ENCODE measurements around the gene CDC42SE2.
"Not testable (repeated sequence)": the region's sequence is repeated elsewhere in the genome, so short reads cannot be mapped to it uniquely, and the experiment has no call there.

The CDC42SE2 gene

DNA sequence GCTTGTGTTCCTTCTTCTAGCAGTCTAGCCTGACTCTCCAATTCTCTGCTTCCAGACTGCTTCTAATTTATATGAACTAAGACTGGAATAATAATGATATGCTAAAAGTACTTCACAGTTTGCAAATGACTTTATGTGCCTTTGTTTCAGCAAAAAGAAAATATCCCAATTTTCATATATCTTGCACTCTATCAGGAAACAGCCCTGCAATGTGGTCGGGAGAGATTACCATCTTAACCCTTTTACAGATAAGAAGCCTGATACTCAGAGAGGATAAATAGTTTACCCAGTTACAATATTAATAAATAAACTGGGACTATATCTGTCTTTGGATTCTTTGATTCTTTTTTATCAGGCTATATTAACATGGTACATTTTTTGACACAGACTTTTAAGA, 126.0 kb downstream of the CDC42SE2 start:
- DNase-seq (ENCODE audit: low read depth) = no peak

DNA sequence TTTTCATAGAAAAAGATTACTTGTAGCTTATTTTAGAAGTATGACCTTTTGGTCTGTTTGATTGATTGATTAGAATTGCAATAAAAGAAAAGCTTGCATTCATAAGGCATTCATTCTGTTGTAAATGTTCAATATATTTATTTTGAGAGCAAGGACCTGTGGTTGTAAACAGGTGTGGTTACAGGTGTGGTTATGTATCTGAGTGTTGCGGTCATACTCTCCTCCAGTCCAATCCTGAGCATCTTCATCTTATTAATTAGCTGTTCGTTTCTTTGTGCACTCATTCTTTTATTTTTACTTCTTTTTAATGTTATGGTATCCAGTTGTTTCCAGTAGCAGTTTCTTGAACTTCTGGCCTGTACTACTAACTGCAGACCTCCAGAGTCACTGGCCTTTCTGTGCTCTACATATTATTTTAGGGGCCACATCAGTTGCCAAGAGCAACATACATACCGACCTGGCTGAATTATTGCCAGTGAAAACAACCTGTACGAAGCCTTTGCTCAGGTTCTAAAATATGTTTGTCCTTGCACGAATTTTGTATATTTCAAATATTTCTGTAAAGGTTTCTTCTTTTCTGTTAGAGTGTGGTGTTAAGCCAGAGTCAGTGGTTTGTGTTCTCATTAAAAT, 128.7 kb downstream of the CDC42SE2 start:
- no peak for DNase-seq (ENCODE audit: low read depth)

DNA sequence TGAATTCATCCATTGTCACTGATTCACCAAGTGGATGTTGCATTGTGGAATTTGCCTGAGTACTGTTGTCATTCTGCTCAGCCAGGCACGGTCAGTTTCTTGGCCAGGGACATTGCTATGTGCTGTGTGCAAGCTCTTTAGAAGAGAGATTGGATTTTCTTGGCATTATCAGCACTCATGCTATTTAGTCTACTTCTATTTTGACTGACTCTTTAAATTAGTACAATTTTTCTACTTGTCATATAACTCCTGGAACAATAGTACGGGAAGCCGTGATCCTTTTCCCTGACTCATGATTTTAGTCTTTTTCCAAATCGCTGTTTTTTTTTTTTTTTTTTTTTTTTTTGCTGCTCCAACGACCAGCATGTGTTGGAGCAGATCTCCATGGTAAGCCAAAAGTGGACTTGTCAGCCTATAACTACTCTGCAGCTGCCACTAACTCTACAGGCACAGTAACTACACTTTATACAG, 129.7 kb downstream of the CDC42SE2 start:
- DNase-seq (ENCODE audit: low read depth) = no peak

DNA sequence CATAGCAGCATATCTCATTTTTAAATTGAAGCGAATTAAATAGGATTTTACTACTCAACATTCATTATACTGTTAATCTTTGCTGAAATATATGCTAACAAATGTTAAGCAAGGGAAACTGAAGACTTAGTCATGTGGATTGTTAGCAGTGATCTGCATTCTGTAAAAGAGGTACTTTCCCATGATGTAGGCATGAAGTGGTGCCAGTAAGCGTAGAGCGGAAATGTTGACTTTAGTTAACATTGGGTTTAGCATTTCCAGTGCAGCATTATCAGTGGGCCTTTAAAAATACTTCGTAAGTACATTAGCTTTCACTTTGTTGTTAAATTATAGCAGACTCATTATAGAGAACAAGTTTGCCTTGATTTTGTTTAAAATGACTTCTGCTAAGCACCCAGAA, 130.3 kb downstream of the CDC42SE2 start:
- DNase-seq (ENCODE audit: low read depth) = no peak

DNA sequence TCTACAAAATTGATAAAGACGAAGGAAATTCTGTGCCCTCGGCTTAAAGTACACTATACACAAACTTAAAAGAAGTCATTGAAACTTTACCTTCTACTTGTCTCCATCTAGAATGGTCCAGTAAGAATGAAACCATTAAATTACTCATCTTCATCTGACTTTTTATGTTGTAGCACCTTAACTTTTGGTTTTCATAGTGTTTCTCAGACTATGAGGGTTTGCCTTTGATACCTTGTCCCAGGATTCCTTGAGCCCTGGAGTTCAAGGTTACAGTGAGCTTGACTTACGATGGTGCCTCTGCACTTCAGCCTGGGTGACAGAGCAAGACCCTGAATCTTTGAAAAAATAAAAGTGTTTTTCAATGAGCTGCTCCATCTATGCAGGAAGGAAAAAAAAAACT, 132.2 kb downstream of the CDC42SE2 start:
- no peak for DNase-seq (ENCODE audit: low read depth)

DNA sequence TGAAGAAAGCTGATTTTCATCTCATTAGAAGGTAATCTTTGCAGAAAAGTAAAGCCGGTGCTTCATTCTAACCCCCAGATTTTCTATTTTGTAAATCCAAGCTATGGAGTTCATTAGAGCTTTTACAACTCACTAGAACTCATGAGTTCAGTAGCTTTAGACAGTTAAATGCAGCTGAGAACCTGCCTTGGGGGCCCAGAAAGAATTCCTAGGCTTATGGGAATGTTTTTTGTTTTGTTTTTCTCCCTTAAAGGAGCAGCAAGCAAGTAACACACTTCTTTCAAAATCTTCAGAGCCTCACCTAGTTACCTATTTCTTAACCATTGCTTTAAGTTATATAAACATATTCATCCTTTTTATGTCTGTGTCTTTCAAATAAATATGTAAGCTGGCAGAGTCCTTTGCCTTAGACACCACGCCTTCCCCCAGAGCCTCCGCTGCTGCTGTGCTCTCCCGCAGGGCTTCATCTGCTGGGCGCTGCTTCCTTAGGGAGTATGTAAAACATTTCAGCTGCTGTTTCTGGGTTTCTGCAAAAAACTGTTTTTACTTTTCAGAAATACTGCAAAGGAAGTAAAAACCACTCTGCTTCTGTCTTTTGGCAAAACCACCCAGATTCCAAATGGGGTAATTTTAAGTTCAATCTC, 132.9 kb downstream of the CDC42SE2 start:
- no peak for DNase-seq (ENCODE audit: low read depth)

DNA sequence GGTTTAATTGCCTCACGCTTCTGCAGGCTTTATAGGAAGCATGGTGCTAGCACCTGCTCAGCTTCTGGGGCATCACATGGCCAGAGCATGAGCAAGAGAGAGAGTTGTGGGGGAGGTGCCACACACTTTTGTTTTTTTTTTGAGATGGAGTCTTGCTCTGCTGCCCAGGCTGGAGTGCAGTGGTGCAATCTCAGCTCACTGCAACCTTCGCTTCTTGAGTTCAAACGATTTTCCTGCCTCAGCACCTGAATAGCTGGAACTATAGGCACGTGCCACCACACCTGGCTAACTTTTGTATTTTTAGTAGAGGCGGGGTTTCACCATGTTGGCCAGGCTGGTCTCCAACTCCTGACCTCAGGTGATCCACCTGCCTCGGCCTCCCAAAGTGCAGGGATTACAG, 135.2 kb downstream of the CDC42SE2 start:
- not testable (repeated sequence) for DNase-seq (ENCODE audit: low read depth)

DNA sequence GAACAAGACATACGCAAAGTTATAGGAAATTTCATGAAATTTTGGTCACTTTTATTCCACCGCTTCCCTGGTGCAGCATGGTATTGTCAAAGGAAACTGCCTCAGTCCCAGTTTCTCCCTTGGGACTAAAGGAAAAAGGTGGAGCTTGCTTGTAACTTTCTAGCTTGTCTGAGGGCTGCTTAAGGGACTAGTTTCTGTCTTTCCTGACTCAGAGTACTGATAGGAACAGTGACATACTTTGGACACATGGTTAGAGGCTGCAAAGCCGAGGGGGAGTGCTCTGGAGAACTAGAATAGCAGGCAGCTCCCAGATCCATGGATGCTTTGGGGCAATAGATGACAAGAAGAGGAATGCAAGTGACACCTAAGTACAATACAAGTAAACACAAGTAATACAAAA, 136.7 kb downstream of the CDC42SE2 start:
- DNase-seq (ENCODE audit: low read depth) = no peak

DNA sequence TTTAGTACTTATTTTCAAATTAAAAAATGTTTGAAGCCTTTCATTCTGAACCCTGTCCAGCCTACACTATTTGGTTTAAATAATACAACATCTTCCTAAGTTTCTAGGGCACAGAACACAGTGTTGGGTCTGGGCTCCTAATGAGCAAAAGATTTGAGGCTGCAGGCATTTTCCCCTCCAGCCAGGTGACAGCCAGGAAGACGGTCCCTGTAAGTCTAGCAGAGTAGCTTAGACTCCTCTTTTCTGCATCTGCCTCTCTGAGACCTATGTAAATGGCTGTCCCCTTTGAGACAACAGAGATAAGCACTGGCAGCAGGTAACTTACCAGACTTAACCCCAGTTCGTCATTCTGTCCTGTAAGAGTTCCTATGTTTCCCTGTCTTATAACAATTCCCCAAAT, 141.8 kb downstream of the CDC42SE2 start:
- DNase-seq (ENCODE audit: low read depth) = no peak

DNA sequence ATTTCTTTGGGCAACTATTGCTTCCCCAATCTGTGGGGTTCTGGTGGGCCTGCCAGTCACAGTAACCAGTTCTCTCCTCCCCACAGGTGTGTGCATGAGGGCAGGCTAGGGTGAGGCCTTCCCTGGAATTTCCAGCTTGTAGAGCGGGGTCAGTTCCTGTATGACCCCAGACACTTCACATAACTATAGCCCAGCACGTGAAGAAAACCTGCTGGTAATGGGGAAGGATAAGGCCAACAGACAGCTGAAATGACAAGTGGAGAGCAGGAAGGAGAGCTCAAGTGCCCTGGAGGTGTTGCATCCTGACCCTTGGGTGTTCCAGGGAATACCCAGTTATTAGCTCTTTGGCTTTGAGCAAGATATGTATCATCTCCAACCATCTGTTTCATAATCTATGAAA, 142.2 kb downstream of the CDC42SE2 start:
- no peak for DNase-seq (ENCODE audit: low read depth)

DNA sequence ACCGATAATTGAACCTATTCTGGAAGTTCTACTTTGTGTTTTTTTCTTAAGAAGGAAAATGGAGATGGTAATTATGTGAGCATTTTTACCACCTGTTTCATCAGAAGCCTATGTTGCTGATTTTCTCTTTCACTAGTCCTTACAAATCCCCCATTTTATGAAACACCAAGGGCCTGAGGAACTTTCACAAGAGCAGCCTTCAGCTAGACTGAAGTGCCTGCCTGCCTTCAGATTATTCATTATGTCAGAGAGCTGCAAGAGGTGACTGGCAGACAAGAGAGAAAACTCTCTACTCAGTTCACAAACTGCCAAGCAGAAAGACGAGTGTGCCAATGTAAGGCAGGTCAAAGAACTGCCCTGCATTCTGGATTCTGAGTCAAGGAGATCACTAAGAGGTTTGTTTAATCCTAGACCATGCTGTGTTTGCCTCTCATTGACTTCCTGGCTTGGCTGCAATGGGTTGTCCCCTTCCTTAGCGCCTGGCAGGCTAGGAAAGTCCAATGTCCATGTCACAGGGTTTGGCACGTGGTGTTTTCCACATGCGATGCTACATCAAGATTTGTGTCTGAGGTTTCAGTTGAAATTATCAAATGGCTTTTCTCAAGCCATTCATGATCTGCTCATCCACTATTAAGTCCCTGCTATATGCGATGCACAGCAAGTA, 143.3 kb downstream of the CDC42SE2 start:
- DNase-seq (ENCODE audit: low read depth) = no peak

DNA sequence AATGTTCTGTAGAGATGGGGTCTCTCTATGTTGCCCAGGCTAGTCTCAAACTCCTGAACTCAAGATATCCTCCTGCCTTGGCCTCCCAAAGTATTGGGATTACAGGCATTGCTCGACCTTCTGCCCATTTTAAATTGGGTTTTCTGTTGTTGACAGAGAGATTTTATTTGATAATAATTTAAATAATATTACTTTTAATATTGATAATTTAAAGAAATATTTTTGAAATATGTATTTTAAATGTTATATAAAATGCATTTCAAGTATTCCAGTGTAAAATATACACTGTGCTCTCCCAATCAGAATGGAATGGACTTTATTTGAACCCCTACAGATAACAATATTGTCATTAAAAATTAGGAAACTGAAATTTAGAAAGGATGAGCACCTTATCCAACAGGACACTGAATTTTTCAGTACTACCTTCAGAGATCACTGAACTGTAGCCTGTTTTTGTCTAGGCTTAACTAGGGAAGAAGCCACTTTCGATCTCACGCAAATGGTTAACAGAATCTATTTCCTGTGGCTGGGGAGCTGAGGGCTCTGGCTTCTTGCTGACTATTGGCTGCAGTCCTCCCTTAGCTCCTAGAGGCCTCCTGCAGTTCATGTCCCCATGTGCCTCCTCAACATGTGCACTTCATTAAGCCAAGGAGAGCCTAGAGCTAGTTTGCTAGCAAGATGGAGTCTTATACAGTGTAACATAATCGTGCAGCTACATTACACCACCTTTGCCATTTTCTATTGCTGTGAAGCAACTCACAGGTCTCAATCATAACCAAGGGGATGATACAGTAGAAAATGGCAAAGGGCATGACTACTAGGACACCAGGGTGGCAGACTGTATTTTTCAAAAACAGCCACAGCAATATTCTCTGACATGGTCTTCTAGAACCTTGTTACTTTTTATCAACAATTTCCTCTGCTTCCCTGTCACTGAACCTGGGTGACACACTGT, 150.0 kb downstream of the CDC42SE2 start:
- no peak for DNase-seq (ENCODE audit: low read depth)

DNA sequence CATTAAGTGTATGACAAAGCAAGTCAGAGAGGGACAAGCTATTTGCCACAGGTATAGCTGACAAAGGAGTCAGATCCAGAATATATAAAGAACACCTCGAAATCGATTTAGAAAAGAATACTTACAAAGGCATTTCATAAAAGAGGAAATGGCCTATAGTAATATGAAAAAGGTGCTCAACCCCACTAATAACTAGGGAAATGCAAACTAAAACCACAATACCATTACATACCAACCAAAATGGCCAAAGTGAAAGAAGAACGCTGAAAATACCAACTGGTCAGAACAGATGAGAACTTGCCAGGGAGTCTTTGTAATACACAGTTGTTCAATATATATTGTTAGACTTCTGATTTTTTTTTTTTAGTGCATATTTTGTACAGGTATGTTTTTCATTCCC, 152.9 kb downstream of the CDC42SE2 start:
- DNase-seq (ENCODE audit: low read depth) = no peak

DNA sequence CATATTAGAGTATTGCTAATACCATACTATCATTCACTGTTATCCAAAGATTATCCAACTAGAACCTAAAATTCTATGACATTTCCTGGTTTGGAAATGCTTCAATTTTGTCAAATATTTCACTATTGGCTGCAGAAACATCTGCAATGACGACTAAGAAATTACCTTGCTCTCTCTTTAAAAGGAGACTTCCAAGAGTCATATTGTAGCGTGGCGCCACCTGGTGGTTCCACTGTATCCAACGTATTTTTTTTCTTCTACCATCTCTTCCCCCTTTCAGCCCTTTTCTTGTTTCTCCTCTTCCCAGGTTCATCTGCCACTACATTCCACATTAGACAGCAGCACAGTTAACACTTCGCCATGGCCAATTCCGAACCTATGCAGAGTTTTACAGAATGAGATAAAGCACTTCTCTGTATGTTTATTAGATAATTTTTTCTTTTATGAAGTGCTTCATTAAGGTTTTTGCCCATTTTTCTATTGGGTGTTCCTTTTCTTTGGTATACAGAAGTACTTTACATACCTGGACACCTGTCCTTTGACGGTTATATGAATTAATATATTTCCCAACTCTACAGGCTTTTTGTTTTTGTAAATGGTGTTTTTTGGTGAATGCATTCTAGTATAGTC, 153.5 kb downstream of the CDC42SE2 start:
- DNase-seq (ENCODE audit: low read depth) = peak; percentile 67

DNA sequence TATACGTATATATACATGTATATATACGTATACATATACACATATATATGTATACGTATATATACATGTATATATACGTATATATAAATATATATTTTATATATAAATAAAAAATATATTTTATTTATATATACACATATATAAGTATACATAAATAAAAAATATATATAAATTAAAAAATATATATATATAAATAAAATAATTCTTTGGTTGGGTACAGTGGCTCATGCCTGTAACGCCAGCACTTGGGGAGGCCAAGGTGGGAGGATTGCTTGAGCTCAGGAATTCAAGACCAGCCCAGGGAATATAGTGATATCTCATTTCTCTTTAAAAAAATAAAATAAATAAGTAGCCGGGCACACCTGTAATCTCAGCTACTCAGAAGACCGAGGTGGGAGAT, 155.0 kb downstream of the CDC42SE2 start:
- DNase-seq (ENCODE audit: low read depth) = no peak

DNA sequence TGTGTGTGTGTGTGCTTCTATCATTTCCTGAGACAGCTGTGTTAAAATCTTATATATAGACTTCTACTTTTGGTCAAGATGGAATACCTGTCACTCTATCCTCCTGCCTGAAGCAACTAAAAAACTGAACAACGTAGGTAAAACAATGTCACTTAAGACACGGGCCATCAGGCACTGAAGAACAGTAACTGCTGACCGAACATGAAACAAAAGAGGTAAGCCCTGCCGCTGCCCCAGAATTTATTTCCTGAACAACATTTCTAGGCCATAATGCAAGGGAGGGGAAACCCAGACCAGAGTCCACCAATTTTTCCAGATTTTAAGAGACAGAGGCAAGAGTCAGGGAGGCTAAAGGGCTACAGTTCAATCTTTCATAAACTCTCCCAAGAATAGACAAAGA, 156.0 kb downstream of the CDC42SE2 start:
- DNase-seq (ENCODE audit: low read depth) = no peak

DNA sequence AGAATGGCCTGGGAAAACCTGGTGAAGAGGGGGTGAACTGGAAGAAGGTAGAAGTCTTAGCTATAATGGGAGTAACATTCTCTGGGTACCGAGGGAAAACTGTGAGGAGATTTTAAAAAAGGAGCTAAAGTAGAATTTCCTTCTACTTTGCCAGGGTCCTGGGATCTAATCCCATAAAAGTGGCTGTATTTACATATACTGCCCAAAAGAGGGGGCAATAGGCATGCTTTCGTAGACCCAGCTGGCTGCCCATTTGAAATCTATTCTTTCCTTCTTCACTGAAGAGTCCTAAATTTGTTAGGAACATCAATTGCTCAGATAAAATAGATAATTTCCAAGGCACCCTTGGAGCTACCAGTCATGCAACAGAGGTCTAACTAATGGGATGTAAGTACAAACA, 159.2 kb downstream of the CDC42SE2 start:
- no peak for DNase-seq (ENCODE audit: low read depth)

DNA sequence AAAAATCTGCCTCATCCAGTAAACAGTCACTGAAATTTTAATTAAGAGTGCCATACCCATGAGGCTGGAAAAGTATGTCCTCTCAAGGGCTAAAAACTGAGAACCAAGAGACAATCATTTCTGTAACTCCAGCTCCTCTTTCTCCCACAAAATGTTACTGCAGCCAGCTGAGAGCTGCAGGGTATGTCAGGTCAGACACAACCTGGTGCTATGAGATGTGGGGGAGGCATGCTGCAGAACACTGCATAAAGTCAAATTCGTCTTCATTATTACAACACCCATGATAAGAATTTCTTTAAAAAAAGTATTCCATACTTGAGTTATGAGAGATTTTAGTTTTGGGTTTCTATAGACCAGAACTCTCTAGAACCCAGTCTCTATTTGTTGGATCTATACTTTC, 162.2 kb downstream of the CDC42SE2 start:
- no peak for DNase-seq (ENCODE audit: low read depth)

DNA sequence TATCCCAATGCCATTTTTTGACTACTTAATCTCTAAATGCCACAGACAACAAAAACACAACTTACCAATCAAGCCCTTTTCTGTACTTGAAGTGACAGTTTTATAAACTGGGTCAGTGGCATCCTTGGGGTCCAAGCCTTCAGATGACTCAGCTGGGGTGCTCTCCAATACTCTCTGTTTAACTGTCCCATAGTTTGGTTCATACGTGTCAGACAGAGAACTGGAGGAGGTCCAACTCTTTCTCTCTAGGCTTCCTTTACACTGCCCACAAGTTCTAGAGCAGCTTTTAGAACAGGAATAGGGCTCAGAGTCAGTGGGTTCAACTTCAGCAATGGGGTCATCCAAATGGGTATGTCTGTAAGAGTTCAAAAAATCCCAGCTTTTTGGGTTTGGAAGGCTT, 166.9 kb downstream of the CDC42SE2 start:
- DNase-seq (ENCODE audit: low read depth) = no peak

DNA sequence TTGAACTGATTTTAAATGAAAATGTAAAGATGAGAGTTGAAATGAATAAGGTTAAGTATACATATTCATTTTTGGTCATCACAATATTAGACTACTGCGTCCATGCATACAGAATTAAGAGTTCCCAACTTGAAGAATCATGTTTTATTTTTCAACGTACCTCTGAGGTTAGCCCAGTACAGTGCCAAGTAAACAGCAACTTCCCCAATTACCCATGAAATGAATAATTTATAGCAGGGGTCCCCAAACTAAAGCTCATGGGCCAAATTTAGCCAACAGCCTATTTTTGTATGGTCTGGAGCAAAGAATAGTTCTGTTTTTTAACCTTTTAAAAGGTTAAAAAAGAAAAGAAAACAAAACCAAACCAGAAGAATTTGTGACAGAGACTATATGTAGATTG, 167.9 kb downstream of the CDC42SE2 start:
- no peak for DNase-seq (ENCODE audit: low read depth)

DNA sequence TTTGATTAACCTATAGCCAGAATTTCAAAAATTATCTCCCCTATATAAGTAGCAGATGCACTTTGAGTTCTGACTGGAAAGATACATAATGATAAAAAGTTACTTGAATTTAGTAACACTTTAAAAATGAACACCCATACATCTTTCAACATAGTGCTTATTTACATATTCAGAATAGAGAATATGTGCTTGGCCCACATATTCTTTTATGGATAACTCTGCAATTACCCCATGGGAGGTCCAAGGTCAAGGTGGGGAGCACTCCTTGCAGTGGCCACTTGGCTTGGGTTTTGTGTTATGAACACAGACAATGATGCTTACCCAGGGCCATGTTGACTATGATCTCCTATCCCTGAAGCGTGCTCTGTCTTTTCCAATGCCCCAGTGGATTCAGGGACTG, 169.3 kb downstream of the CDC42SE2 start:
- DNase-seq (ENCODE audit: low read depth) = no peak

DNA sequence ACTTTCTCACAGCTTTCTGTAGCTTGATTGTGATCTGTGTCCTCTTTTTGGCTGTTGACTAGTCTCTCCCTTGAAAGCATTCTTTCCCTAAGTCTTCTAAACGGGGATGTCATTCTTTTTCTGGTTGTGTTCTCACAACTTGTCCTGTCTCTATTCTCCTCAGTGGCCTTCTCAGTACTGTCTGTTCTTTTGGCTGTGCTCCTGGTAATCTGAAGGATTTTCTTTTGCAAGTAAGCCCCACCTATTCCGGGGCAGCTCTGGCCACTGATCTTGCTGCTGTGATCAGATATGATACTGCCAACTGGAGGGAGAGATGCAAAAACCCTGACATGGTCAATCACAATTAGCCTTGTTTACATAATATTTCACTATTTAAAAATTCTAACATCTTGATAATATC, 172.2 kb downstream of the CDC42SE2 start:
- DNase-seq (ENCODE audit: low read depth) = no peak
